GM19372 (cell line): ENCODE results near the gene ZNF488.
"Not testable (repeated sequence)": the region's sequence is repeated elsewhere in the genome, so short reads cannot be mapped to it uniquely, and the experiment has no call there.

ENCODE experiments used
- ATAC-seq: cut with Tn5 transposase; IDR thresholded peaks from one replicate; pipeline ENCODE4 v1.9.1; 2021; ENCODE audit warnings: mild to moderate bottlenecking, low read depth, moderate library complexity; ENCODE audit not compliant: unreplicated experiment

The ZNF488 gene, protein sequence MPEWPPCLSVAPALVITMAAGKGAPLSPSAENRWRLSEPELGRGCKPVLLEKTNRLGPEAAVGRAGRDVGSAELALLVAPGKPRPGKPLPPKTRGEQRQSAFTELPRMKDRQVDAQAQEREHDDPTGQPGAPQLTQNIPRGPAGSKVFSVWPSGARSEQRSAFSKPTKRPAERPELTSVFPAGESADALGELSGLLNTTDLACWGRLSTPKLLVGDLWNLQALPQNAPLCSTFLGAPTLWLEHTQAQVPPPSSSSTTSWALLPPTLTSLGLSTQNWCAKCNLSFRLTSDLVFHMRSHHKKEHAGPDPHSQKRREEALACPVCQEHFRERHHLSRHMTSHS

DNA sequence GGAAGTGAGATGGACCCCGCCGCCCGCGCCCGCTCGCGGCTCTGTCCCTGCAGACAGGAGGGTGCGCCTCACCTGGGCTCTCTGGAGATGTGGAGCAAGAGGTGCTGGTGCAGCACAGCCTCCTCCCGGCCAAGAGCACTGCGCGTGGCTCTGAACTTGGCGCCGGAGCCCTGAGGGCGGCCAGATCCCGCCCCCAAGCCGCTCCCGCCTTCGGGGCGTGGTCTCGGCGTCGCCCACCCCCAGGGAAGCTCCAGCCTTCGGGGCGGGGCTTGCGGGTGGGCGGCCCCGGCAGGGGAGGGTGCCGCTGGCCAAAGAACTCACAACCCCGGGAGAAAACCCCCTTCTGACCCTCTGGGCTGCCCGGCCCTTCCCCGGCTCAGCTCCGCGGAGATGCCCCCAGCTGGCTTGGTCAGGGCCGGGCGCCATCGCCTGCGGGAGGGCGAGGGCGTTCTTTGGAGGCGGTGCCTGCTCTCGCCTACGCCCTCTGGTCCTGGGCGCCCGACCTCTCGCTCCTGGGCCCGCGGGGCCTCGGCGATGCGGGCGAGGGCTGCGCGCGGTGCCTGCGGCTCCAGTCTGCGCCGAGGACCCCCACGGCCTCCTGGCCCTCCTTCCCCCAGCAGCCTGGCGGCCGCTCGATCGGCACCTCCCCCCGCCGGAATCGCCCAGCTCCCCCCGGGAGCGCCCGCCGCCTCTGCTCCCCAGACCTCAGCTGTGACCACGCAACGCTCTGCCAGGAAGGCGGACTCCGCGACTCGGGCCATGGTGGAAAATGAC is at the start of gene ZNF488:
TSS of gene ZNF488 (minus strand) at position 146 of the 774 bp plus-strand sequence. CDS start 15,464 bp downstream, outside the sequence.
- ATAC-seq = peak; percentile 91

DNA sequence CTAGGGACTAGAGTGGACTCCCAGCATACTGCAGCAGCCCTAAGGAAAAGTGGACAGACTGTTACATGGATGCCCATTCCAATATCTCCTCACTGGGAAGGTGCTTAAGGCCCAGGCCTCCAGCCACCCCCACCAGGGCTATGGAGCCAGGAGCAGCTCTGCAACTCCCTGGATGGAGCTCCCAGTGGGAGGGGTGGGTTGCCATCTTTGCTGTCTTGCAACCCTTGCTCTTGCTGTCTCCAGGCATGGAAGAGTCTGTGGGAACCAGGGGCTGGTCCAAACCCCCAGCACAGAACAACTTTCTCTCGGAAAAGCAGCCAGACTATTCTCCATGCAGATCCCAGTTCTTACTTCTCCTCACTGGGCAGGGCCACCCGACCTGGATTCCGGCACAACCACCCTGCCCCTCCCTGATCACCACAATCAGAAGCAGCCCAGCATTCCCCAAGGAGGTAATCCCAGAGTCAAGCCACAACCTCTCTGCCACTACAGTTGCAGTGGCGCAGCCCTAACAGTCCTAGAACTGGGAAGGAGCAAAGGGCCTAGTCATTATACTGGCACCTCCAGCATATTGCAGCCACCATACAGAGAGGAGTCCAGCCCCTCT is 41.8 kb upstream of the ZNF488 start:
- ATAC-seq = no peak

DNA sequence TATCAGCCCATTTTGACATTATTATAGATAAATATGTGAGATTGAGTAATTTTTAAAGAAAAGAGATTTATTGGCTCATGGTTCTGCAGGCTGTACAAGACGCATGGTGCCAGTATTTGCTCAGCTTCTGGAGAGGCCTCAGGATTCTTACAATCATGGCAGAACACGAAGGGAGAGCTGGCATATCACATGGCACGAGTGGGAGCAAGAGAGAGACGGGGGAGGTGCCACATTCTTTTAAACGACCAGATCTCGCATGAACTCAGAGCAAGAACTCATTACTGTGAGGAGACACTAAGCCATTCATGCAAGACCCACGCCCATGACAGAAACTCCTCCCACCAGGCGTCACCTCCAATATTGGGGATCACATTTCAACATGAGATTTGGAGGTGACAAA is 40.1 kb upstream of the ZNF488 start:
- ATAC-seq = no peak

DNA sequence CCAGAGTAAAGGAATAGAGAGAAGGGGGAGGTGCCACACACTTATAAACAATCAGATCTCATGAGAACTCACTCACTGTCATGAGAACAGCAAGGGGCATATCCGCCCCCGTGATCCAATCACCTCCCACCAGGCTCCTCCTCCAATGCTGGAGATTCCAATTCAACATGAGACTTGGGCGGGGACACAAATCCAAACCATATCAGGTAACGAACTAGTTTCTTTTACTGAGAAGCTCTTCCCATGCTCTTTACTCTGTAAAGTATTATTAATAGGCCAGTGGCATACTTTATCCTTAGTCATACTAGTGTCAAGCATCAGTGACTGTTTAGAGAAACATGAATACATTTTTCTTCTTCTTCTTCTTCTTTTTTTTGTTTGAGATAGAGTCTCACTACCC is 39.4 kb upstream of the ZNF488 start:
- no peak for ATAC-seq

DNA sequence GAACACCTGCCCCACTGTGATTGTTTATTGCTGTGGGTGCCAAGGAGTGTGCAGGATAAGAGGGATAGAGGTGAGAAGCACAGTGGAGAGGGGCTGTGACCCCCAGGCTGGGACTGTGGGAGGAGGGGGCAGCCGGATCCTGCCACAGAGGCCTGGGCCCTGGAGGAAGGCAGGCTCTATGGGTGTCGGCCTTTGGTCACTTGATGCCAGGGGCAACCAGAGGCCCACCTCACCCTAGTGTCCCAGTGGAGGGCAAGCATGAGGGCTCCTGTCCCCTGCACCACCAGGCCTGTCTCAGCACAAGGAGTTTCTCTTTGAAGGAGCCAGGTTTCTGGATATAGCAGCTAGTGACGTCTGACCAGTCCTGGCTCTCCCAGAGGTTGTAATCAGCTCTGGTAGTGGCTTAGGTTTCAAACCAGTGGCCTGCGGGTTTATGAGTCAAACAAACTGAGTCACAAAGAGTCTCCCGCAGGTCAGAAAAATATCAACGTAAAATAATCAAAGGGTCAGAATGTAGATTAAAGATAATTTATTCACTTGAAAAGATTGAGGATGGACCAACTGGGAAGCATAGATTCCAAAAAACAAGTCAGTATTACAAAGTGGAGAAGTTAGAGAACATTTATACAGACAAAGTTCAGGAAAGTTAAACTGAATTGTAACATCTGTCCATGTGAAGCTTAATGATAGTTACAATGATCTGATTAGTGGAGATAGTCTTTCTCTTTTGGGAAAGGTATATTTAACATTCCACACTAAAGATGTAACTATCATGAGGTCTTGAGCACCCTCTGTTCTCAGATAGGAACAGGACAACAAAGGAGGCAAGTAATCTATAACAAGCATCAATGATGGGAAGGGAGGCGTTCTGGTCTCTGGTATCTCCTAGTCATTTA is 37.2 kb upstream of the ZNF488 start:
- ATAC-seq = no peak

DNA sequence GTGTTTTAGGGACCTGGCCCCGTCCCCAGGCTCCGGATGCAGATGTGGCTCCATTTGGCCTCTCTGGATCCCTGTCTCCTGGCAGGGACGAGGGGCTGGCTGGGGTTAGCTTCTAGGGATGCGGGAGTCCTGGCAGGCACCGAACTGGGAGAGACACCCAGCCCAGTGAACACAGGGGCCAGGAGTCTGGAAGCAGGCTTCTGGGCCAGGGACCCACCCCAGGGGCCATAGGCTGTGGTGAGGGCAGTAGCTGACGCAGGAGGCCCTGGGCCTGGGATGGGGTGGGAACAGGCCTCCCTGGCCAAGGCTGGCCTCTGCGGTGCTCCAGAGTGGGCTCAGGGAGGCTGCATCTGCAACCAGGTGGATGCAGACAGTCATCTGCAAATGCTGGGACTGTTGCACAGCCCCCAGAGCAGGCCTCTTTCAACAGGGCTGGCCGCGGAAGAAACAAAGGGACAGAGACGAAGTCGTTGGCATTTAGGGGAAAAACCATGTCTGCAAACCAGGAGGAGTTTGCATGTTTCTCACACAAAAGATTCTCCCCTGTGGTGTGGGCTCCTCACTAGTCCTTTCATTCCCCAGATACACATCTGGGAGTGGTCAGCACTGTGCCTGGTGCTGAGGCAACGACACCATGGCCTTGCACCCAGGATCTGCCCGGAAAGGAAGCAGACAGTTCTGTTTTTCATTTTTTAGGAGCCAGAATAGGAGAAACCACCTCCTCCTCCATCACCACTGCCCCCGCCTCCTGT is 36.4 kb upstream of the ZNF488 start:
- no peak for ATAC-seq

DNA sequence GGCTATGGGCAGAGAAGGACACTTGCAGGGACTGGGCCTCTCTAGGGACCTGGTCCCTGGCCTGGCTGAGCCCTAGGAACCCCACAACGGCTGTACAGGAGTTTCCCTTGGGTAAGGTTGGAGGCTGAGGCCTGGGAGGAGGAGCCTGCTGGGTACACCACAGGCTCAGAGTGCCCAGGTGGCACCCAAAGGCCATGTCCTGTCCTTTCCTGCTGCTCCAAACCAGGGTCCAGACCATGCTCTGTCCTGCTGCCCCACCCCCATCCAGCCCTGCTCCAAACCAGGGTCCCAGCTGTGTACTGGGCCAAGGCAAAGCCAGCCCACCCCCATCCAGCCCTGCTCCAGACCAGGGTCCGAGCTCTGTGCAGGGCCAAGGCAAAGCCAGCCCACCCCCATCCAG is 35.3 kb upstream of the ZNF488 start:
- ATAC-seq = no peak

DNA sequence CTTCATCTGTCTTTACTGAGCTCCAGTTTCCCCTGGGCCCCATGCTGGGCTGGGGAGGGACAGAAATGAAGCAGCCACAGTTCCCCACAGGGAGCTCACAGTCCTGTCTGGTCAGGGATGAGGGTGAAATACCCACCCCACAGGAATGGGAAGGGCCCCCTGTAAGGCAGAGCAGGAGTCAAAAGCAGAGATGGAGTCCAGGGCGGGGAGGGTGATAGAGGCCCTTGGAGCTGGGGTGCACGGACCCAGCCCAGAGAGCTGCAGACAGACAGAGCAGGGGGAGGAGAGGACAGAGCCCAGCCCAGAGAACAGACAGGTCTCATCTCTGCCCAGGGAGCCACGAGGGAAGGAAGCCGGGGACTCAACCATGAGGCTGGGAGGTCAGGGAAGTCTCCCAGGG is 34.9 kb upstream of the ZNF488 start:
- no peak for ATAC-seq

DNA sequence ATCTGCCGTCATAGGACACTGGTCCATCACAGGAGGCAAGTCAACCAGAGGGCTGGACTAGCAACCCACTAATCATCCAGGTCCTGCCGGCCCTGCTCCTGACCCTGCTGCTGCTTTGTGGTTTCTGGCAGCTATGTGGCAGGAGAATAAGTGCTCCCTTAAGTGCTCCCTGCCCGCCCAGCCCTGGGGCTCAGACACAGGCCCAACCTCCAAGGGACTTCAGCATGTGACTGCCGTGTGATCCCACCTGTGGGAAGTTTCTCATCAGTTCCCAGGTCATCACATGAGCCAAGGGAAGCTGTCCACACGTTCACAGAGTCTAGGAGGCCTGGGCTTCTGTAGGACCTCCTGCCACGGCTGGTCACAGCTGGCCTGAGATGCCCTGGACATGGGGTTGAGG is 34.2 kb upstream of the ZNF488 start:
- ATAC-seq = no peak

DNA sequence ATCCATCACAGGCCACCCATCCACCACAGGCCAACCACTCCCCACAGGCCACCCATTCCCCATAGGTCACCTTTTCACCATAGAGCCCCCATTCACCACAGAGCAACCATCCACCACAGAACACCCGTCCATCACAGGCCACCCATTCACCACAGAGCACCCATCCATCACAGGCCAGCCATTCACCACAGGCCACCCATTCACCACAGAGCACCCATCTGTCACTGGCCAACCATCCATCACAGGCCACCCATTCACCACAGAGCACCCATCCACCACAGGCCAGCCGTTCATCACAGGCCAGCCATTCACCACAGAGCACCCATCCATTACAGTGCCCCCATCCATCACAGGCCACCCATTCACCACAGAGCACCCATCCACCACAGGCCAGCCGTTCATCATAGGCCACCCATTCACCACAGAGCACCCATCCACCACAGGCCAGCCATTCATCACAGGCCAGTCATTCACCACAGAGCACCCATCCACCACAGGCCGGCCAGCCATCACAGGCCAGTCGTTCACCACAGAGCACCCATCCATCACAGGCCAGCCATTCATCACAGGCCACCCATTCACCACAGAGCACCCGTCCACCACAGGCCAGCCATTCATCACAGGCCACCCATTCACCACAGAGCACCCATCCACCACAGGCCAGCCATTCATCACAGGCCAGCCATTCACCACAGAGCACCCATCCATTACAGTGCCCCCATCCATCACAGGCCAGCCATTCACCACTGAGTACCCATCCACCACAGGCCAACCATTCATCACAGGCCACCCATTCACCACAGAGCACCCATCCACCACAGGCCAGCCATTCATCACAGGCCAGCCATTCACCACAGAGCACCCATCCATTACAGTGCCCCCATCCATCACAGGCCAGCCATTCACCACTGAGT is 32.5 kb upstream of the ZNF488 start:
- ATAC-seq = not testable (repeated sequence)

DNA sequence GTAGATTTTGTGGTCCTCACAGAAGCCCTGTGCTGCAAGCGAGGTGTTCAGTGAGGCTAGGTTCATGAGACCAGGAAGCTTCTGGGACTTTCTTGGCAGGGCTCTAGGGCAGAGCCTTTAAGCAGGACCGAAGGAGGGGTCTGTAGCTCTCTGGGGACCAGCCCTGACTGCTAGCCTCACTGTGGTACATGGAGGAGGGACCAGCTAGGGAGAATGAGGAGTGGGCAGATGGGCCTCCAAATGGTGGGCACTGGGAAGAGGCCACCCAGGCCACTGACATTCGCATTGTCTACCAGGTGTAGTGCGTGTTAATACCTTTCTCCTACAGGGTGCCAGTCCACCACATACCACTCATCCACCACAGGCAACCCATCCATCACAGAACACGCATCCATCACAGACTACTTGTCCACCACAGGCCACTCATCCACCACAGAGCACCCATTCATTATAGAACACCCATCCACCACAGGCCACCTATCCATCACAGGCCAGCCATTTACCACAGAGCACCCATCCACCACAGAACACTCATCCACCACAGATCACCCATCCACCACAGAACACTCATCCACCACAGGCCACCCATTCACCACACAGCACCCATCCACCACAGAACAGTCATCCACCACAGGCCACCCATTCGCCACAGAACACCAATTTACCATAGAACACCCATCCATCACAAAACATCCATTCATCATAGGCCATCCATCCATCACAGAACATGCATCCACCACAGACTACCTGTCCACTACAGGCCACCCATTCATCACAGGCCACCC is 31.6 kb upstream of the ZNF488 start:
- ATAC-seq = no peak

DNA sequence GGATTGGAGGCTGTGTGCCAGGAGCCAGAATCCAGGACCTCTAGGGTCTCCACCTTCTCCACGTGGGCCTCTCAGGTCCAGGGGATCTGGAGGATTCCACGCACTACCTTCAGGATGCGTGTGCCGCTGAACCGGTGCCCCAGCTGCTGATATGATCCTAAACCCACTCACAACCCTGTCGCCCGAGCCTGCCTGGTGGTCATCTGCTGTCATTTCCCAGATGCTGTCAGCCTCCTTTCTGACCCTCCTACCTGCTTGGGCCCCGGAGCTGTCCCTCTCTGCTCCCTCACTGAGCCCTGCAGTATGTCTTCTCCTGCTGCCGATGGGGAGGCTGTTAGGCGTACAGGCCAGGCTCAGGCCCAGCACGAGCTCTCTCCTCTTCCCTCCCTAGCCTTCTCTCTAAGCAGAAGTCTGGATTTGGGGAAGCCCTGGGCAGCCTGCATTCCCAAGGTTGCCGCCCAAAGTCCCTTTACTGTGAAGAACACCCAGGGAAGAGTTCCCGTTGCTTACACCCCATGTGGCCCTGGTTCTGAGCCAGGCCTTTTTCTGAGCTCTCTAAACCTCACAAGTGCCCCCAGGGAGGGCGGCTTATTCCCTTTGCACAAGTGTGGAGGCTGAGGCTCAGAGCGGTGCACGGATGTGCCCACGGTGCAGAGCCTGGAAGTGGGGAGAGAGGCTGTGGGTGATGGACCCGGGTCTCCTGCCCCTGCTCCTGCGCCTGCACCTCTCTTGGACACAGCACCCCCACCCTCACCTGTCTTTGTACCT is 30.8 kb upstream of the ZNF488 start:
- ATAC-seq = no peak

DNA sequence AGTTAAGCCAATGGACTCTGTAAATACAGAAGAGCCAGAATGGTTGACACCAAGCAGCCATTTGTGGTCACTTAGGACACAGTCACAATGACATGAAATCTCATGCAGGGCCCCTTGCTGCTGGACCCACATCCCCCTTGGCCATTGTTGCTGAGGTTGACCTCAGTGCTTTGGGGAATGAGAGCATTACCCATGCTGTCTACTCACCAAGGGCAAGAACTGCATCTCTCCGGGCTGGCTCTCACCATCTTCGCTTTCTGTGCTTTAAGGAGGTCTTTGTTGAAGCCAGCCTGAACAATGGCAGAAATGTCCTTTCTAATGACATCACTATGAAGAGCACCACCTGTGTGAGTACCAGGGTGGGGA is 30.1 kb upstream of the ZNF488 start:
- no peak for ATAC-seq

DNA sequence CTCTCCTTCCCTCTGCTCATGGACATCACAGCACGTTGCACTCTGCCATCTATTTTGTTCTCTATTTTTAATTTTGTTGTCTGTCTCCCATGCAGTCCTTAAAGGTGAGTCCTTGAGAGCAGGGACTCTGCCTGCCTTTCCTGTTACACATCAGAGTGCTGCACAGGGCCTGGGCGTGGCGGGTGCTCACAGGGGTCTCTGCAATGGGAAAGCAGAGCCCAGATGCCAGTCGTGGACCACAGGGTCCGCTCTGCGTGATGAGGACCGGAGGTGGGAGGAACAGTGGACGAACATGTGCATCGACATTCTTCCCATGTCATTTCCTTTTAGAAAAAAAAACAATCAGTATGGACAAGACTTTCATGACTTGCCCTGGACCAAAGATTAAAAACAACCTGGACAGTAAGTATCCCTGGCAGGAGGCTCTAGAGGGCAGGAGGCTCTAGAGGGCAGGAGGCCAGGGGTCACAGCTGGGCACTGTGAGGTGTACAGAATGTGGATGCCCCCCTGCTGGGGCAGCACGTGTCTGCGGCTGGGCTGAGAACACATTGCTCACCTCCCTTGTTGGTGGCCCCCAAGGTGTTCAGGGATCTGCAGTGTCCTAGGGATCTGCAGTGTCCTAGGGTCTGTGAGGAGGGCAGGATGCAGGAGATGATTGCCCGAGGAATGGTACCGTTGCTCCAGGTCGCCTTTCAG is 29.6 kb upstream of the ZNF488 start:
- ATAC-seq = no peak

DNA sequence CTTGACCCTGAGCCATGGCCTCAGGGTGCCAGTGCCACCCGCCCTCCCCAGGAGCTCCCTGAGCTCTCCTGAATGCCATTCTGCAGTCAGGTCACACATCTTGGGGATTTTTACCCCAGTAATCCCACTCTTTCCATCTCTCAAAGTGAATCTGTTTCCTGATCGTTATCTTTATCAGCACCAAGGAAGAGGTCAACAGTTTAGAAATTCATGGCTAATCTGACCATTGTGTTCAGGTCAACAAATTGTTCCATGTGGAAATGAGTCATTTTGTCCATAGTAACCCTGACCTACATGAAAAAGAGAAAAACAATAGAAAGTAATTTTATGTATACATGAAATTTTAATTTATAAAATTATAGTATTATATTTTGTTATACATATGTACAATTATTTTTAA is 28.8 kb upstream of the ZNF488 start:
- no peak for ATAC-seq

DNA sequence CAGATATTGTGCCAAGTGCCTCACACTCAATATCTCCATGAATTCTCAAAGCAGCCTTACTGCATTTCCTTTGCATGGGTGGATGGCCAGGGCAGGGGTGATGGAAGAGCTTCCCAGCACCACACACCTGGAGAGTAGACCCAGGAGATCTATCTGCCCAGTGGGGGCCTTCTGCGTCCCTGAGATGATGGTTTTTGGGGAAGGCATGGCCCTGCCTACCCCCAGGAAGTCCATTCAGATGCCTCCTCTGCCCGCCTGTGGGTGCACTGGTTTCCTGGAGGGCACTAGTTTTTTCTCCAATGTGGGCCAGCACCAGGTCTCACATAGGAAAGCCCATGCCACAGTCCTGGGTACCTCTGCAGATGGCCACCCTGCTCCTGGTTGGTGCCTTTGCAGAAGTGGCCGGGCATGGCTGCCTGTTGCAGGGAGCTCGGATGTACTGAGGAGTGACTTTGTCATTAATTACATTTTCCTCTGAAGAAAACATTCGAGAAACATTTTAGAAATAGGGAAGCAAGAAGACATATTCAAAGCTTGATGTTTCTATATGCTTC is 28.2 kb upstream of the ZNF488 start:
- ATAC-seq = no peak

DNA sequence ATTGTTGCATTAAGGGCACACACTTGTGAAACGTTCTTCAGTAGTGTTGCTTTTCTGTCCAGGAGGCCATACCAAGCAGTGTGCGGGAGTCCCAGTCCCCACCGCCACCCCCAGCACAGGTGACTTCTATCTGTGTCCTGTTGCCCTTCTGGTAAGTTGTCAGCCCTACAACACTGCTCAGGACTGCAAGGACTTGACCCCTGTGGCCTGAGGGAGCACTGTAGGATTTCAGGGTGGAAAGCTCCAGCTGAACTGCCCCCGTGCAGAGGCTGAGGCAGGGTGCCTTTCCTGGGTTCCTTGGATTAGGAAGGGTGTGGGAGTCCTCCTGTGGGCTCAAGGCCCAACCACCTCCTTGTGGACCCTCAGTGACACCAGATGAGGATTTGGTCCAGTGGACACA is 26.8 kb upstream of the ZNF488 start:
- ATAC-seq = no peak
